Neural cell (in vitro differentiated cells): ENCODE data around the gene KIR2DL3.

ENCODE experiments used
- CTCF ChIP-seq: fragments of 450-650 bp; IDR thresholded peaks from 2 replicates; pipeline ENCODE4 v1.5.1; 2014; ENCODE audit warnings: antibody characterized with exemption, mild to moderate bottlenecking, moderate library complexity; ENCODE audit not compliant: poor library complexity, severe bottlenecking
- EP300 ChIP-seq: fragments of 450-650 bp; conservative IDR thresholded peaks from 2 replicates; pipeline ENCODE4 v1.6.1; 2014; ENCODE audit warnings: antibody characterized with exemption, mild to moderate bottlenecking, moderate library complexity; ENCODE audit not compliant: poor library complexity, severe bottlenecking
- EZH2 ChIP-seq: fragments of 200-600, 300-800 bp; shearing (Covaris generic), sonication (generic); IDR thresholded peaks from 2 replicates; pipeline ENCODE4 v1.6.1; 2014; ENCODE audit warnings: antibody characterized with exemption, low read length, borderline replicate concordance, mild to moderate bottlenecking; ENCODE audit not compliant: insufficient read depth, poor library complexity, severe bottlenecking
- POLR2AphosphoS5 ChIP-seq: IDR thresholded peaks from 2 replicates; pipeline ENCODE4 v1.6.1; 2012
- REST ChIP-seq: IDR thresholded peaks from 2 replicates; pipeline ENCODE4 v1.6.1; 2012; ENCODE audit warnings: borderline replicate concordance
- SMC3 ChIP-seq: fragments of 450-650 bp; conservative IDR thresholded peaks from 2 replicates; pipeline ENCODE4 v1.6.1; 2014; ENCODE audit warnings: antibody characterized with exemption, mild to moderate bottlenecking, moderate library complexity; ENCODE audit not compliant: poor library complexity

DNA sequence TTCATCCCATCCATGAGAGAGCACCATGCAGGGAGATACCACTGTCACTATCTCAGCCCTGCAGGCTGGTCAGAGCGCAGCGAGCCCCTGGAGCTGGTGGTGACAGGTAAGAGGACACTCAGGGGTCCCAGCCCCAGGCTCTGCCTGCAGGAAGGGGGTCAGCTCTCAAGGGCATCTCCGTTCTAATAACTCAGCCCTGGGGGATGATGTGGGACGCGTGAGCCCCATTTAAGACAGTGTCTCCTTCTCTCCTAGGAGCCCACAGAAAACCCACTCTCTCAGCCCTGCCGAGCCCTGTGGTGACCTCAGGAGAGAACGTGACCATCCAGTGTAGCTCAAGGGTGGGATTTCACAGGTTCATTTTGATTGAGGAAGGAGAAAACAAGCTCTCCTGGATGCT lies 29.5 kb upstream of the KIR2DL3 start:
- TF ChIP-seq POLR2AphosphoS5 (no peak), CTCF (no peak), SMC3 (no peak), REST (no peak), EP300 (no peak), EZH2 (no peak)
